ENCODE results near the gene TMEM260.

The TMEM260 gene

DNA sequence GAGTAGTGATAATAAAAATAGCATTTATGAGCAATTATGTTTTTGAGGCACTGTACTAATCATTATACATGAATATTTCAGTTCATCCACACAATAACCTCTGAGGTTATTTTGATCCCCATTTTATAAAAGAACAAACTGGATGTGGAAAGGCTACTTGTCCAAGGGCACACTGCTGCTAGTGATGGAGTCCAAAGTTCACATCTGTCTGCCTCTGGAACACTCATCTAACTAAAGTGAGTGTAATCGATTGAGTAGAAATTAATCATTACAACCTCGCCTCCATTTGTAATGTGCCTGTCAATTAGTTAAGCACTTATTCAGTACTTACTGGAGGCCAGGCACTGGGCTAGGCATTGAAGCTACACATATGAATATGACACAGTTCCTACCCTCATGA is 55.4 kb downstream of the TMEM260 start:
- no peak overlapping the region for H3K27ac Mint-ChIP-seq
- H3K27me3 Mint-ChIP-seq (ENCODE audit: low read depth), result no peaks in the 10 kb centered on the region
- TF ChIP-seq, protein P1, sequence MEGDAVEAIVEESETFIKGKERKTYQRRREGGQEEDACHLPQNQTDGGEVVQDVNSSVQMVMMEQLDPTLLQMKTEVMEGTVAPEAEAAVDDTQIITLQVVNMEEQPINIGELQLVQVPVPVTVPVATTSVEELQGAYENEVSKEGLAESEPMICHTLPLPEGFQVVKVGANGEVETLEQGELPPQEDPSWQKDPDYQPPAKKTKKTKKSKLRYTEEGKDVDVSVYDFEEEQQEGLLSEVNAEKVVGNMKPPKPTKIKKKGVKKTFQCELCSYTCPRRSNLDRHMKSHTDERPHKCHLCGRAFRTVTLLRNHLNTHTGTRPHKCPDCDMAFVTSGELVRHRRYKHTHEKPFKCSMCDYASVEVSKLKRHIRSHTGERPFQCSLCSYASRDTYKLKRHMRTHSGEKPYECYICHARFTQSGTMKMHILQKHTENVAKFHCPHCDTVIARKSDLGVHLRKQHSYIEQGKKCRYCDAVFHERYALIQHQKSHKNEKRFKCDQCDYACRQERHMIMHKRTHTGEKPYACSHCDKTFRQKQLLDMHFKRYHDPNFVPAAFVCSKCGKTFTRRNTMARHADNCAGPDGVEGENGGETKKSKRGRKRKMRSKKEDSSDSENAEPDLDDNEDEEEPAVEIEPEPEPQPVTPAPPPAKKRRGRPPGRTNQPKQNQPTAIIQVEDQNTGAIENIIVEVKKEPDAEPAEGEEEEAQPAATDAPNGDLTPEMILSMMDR (IDR thresholded peaks at IDR 0.05; ENCODE audit: unreplicated experiment in 3 of 3), result no peak
- no peak overlapping the region for H3K4me3 Mint-ChIP-seq
- H3K4me1 Mint-ChIP-seq, result no peaks in the 10 kb centered on the region
- H3K9me3 Mint-ChIP-seq, result peaks cover 33% of the 10 kb centered on the region
- peaks cover 100% of the 10 kb centered on the region for H3K36me3 Mint-ChIP-seq (ENCODE audit: low read depth)

DNA sequence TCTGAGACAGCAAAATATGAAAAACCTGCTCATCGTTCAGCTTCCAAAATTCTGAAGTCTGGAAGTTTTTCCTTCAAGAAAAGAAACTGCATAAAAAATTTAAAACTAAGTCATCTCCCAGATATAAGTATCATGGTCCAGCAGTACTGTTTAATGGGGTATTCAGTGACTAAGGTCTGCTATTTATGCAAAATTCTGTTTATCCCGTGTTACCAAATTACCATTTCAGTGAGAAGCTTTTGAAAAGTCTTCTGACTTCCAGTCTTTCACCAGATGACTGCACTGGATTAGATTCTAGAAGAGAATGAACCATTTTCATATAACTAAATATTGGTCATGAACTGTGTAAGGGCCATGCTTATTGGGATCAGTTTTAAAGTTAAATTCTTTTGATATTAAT is 67.9 kb downstream of the TMEM260 start:
- peaks cover 2% of the 10 kb centered on the region for H3K9me3 Mint-ChIP-seq
- H3K27me3 Mint-ChIP-seq (ENCODE audit: low read depth), result no peaks in the 10 kb centered on the region
- TF ChIP-seq, protein P1 (IDR thresholded peaks at IDR 0.05; ENCODE audit: unreplicated experiment in 3 of 3), result no peak
- H3K4me1 Mint-ChIP-seq, result no peaks in the 10 kb centered on the region
- H3K4me3 Mint-ChIP-seq, result no peak overlapping the region
- peaks cover 29% of the 10 kb centered on the region for H3K36me3 Mint-ChIP-seq (ENCODE audit: low read depth)
- H3K27ac Mint-ChIP-seq, result no peak overlapping the region

DNA sequence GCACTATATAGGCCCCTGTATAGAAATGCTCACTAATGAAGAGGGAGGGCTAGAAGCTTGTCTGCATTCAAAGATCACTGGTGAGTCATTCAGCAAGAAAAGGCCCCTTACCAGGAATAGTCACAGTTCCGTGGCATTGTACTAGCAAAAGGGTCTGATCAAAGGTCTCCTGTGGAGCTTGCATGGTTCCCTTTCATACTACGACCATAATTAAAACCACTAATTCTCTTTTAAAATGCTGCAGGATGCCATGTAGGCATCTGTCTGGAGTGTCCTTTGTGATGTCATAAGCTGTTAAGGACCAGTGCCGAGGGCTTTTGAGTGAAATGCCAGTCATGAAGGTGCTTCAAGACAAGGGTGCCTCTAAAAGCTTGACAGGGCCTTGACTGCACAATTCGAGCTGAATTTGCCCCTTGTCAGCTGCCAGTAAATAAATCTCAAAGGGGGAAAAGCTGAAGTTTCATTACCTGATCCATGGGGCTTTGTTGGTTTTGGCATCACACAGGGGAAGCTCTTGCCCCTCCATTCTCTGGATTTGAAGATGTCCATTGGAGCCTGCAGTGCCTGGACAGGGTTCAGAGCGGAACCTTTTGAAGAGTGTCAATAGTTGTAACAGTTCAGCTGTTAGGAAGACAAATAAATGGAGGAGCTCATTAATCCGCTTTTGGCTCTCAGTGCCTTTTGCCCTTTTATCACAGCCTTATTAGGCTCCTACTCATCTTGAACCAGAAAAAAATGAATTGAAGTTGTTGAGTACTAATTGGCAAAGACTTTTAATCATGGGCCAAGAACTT is 69.1 kb downstream of the TMEM260 start:
- Mint-ChIP-seq H3K27me3 (ENCODE audit: low read depth) (no peaks in the 10 kb centered on the region), H3K4me1 (no peaks in the 10 kb centered on the region), H3K4me3 (no peak overlapping the region), H3K9me3 (no peaks in the 10 kb centered on the region), H3K27ac (no peak overlapping the region), H3K36me3 (ENCODE audit: low read depth) (peaks cover 22% of the 10 kb centered on the region)
- TF ChIP-seq, protein P1 (IDR thresholded peaks at IDR 0.05; ENCODE audit: unreplicated experiment in 3 of 3), result no peak

DNA sequence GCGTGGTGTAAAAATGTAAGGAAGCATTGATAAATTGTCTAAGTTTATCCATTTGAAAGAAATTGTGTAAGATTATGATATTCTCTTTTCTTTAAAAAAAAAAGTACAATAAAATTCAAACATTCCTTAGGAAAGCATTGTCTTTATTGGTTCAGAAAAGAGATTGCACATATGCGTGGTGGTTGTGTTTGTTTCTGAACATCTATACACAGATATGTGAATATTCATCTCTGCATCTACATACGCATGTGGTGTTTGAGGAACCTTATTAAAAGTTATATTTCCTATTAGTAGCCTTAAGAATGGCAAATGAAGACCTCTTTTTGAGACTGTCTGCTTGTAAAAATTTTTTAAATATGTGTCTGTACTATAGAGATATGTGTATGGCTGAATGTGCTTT is 69.8 kb downstream of the TMEM260 start:
- H3K27ac Mint-ChIP-seq, result peak overlapping the region in 1 of 3 experiments; percentile 22
- no peaks in the 10 kb centered on the region for H3K27me3 Mint-ChIP-seq (ENCODE audit: low read depth)
- TF ChIP-seq, protein P1 (IDR thresholded peaks at IDR 0.05; ENCODE audit: unreplicated experiment in 3 of 3), result no peak
- H3K4me3 Mint-ChIP-seq, result no peak overlapping the region
- H3K9me3 Mint-ChIP-seq, result no peaks in the 10 kb centered on the region
- H3K36me3 Mint-ChIP-seq (ENCODE audit: low read depth), result peaks cover 19% of the 10 kb centered on the region
- H3K4me1 Mint-ChIP-seq, result no peaks in the 10 kb centered on the region

DNA sequence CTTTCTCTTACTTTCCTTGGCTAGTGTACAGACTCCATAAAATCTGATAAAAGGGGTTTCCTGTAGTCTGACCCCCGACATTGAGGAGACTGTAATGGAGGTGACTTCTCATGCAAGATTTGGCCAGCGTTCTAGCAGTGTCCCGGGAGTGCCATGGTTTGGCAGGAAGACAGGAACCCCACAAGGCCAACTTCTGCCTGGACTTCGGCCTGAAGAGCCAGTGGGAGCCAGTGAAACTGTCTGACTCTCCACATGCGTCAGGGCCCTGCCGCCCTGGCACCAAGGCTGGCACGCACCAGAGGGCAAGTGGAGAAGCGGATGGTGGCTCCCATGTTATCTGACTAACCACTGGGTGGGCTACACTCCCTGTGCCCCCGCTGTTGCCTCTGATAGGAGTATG is 70.5 kb downstream of the TMEM260 start:
- Mint-ChIP-seq H3K36me3 (ENCODE audit: low read depth) (peaks cover 19% of the 10 kb centered on the region), H3K4me1 (no peaks in the 10 kb centered on the region), H3K9me3 (no peaks in the 10 kb centered on the region), H3K4me3 (no peak overlapping the region), H3K27me3 (ENCODE audit: low read depth) (no peaks in the 10 kb centered on the region), H3K27ac (peak overlapping the region in 1 of 3 experiments; percentile 22)
- TF ChIP-seq, protein P1 (IDR thresholded peaks at IDR 0.05; ENCODE audit: unreplicated experiment in 3 of 3), result no peak

DNA sequence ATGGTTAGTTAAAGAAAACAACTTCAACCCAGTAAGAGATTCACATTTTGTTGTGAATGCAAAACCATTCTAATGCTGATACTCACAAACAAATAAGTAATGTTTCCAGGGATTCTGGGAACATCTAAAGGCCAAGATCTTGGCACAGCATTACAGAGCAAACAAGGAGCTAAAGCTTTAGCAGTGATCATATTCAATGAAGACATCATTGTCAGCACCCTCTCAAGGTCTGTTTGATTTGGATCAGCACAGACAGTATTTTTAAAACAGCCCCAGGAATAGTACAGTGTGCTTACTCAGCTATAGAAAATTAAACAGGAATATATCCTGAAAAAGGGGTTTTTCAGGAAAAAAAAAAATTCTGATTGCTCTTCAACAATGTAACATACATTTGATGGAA is 71.4 kb downstream of the TMEM260 start:
- Mint-ChIP-seq H3K4me3 (no peak overlapping the region), H3K36me3 (ENCODE audit: low read depth) (peaks cover 17% of the 10 kb centered on the region), H3K27me3 (ENCODE audit: low read depth) (peaks cover 2% of the 10 kb centered on the region), H3K9me3 (no peaks in the 10 kb centered on the region), H3K27ac (no peak overlapping the region), H3K4me1 (no peaks in the 10 kb centered on the region)
- TF ChIP-seq, protein P1 (IDR thresholded peaks at IDR 0.05; ENCODE audit: unreplicated experiment in 3 of 3), result no peak
